Mucosa of descending colon (tissue), 3 donors: ENCODE results near the gene FBXL17. TPM values are rescaled to one million over a fixed set of nuclear protein-coding genes. Genes with fewer than 3 reads are reported as not detected.

Experiments used
- ATAC-seq: fragments of 200-7000 bp; cut with Tn5 transposase; one replicate; pipeline ENCODE4 v1.9.1; 2020; ENCODE audit warnings: mild to moderate bottlenecking, moderate library complexity
- DNase-seq, 3 donors: peaks; one replicate each; pipeline ENCODE4 v3.0.0-alpha.2; 2020
- H3K36me3 ChIP-seq: fragments of 200-600 bp; one replicate; pipeline ENCODE4 v1.8.0; 2021; ENCODE audit warnings: low read depth, mild to moderate bottlenecking
- H3K4me1 ChIP-seq: fragments of 200-600 bp; one replicate; pipeline ENCODE4 v1.8.0; 2021; ENCODE audit warnings: low read depth, mild to moderate bottlenecking
- H3K4me3 ChIP-seq: fragments of 200-600 bp; one replicate; pipeline ENCODE4 v1.8.0; 2021; ENCODE audit warnings: mild to moderate bottlenecking
- H3K9me3 ChIP-seq: fragments of 200-600 bp; one replicate; pipeline ENCODE4 v1.8.0; 2021; ENCODE audit warnings: mild to moderate bottlenecking
- CTCF ChIP-seq: fragments of 200-600 bp; IDR thresholded peaks from one replicate; pipeline ENCODE4 v1.8.0; 2022; ENCODE audit warnings: antibody characterized with exemption, mild to moderate bottlenecking
- intact Hi-C, 2 donors: fragments of 100-400 bp; cut with DNase I in 1 of 2; cut with micrococcal nuclease in 1 of 2; formaldehyde crosslinking; loops; one replicate each; pipeline versions ENCODE4 v1.11.0 to v1.11.1; 2022; cut with DNase I, micrococcal nuclease
- total RNA-seq, 3 donors: library from RNA; stranded (reverse); fragmentation: NEBNext Ultra II Directional in 2 of 3; extraction: Animal tissue kit (Norgen Biotek cat#: 25700) in 2 of 3; gene quantifications; one replicate each; pipeline versions ENCODE4 v1.2.1 to v1.2.4, GENCODE V29; 2021 to 2023
- donor health status: DM: no; HTN: no; CAD: no; lungs with moderate emphysema.
- donor health status: DM: no; HTN: no; CAD: no.
- donor health status: DM: no; HTN: yes; CAD: no.

Gene FBXL17
- total RNA-seq, 3 donors from 2014 or later: 22.8 to 25.6 (median 23.8) TPM

GRCh38 chr5:108102463-108102862, 279.4 kb downstream of the FBXL17 start:
- Histone ChIP-seq H3K4me3 (no peak overlapping the region), H3K36me3 (no peaks in the 10 kb centered on the region), H3K9me3 (no peaks in the 10 kb centered on the region), H3K4me1 (no peaks in the 10 kb centered on the region)
- intact Hi-C loops: no loop called here
- TF ChIP-seq CTCF: no peak
- DNase-seq (no peak), ATAC-seq (no peak)

GRCh38 chr5:108101821-108102220, 280.1 kb downstream of the FBXL17 start:
- H3K4me3 ChIP-seq: no peak overlapping the region
- H3K9me3 ChIP-seq: no peaks in the 10 kb centered on the region
- DNase-seq: no peak
- H3K36me3 ChIP-seq: no peaks in the 10 kb centered on the region
- TF ChIP-seq CTCF: no peak
- intact Hi-C loops: no loop called here
- no peak for ATAC-seq
- no peaks in the 10 kb centered on the region for H3K4me1 ChIP-seq

- ATAC-seq: no peak
Observed at GRCh38 chr5:108101130-108101529, 280.8 kb downstream of the FBXL17 start.

GRCh38 chr5:108094800-108095199, 287.1 kb downstream of the FBXL17 start:
- H3K36me3 ChIP-seq: no peaks in the 10 kb centered on the region
- no peak overlapping the region for H3K4me3 ChIP-seq
- intact Hi-C loops: no loop called here
- DNase-seq (no peak), ATAC-seq (no peak)
- no peaks in the 10 kb centered on the region for H3K4me1 ChIP-seq
- TF ChIP-seq CTCF: no peak
- no peaks in the 10 kb centered on the region for H3K9me3 ChIP-seq

More at GRCh38 chr5:108101130-108101529, 280.8 kb downstream of the FBXL17 start:
- no peak for TF ChIP-seq CTCF
- intact Hi-C loops: no loop called here
- DNase-seq: no peak
- Histone ChIP-seq H3K36me3 (no peaks in the 10 kb centered on the region), H3K4me3 (no peak overlapping the region), H3K4me1 (no peaks in the 10 kb centered on the region), H3K9me3 (no peaks in the 10 kb centered on the region)

GRCh38 chr5:108093186-108093585, 288.7 kb downstream of the FBXL17 start:
- Histone ChIP-seq H3K4me3 (no peak overlapping the region), H3K9me3 (no peaks in the 10 kb centered on the region), H3K4me1 (no peaks in the 10 kb centered on the region), H3K36me3 (no peaks in the 10 kb centered on the region)
- ATAC-seq (no peak), DNase-seq (no peak)
- no peak for TF ChIP-seq CTCF
- intact Hi-C loops: no loop called here

- Histone ChIP-seq H3K4me3 (no peak overlapping the region), H3K9me3 (no peaks in the 10 kb centered on the region), H3K4me1 (no peaks in the 10 kb centered on the region), H3K36me3 (no peaks in the 10 kb centered on the region)
- ATAC-seq (no peak), DNase-seq (no peak)
- intact Hi-C loops: no loop called here
- TF ChIP-seq CTCF: no peak
Observed at GRCh38 chr5:108090946-108091345, 291.0 kb downstream of the FBXL17 start.
